Subcutaneous preadipocyte (primary cell): Measurements from ENCODE around the gene KLF11. TPM values are rescaled to one million over a fixed set of nuclear protein-coding genes. Genes with fewer than 3 reads are reported as not detected.

ENCODE experiments used
- small RNA-seq: library from RNA; depleted of rRNA; stranded (forward); fragments of <200 nt; gene quantifications from one replicate; pipeline ENCODE3, GENCODE V24; 2012
- total RNA-seq: library from RNA; depleted of rRNA; stranded (reverse); fragments of >200 nt; gene quantifications from 2 replicates; pipeline ENCODE4 v1.2.3, GENCODE V29; 2012

The KLF11 gene
- total RNA-seq, result 6.2 and 7.4 TPM in 2 replicates

GRCh38 chr2:10043256-10043905, at the start of gene KLF11:
TSS of gene KLF11 (plus strand) at chr2:10043550. CDS start at chr2:10043717, 167 bp downstream.

GRCh38 chr2:10079870-10080535, 36.7 kb downstream of the KLF11 start, which contains the start of gene CYS1:
TSS of gene CYS1 (minus strand) at chr2:10080411. CDS start at chr2:10080223, 188 bp downstream.

Small RNAs within 50 kb of the gene (small RNA-seq; reads per million reads assigned to genes)
- gene RF00568, result not detected

Other genes starting within 250 kb of the KLF11 start
- gene TAF1B, start 200.1 kb upstream of the KLF11 start, total RNA-seq, result 22.4 and 55.7 TPM in 2 replicates
- 1.1 and 1.6 TPM in 2 replicates for gene GRHL1, start 91.9 kb upstream of the KLF11 start, total RNA-seq
- gene CYS1, start 36.9 kb downstream of the KLF11 start, total RNA-seq, result 0.20 and 0.37 TPM in 2 replicates
- gene RRM2, start 79.2 kb downstream of the KLF11 start, total RNA-seq, result 38.2 and 71.6 TPM in 2 replicates